HepG2 (cell line): ENCODE measurements around the gene TPX2. TPM values are rescaled to one million over a fixed set of nuclear protein-coding genes. Genes with fewer than 3 reads are reported as not detected.

Experiments used
- AHR ChIP-seq: IDR thresholded peaks from 2 replicates; pipeline ENCODE4 v1.6.1; 2018; ENCODE audit warnings: missing genetic modification reagents, missing compliant biosample characterization
- FOXP1 ChIP-seq, 2 experiments: fragments of 450-650 bp in 1 of 2; IDR thresholded peaks; 2 replicates each; pipeline ENCODE4 v1.6.1; 2017 to 2018; ENCODE audit warnings: antibody characterized with exemption in 1 of 2
- HBP1 ChIP-seq: IDR thresholded peaks from 2 replicates; pipeline ENCODE4 v1.6.1; 2016; ENCODE audit warnings: low read depth, control low read depth
- HNF1A ChIP-seq, 2 experiments: sonication (generic) in 1 of 2; formaldehyde crosslinking in 1 of 2; IDR thresholded peaks; 2 replicates each; pipeline versions ENCODE4 v1.4.0 to v1.6.1; 2016 to 2020; ENCODE audit warnings: borderline replicate concordance in 1 of 2, low read depth in 1 of 2, mild to moderate bottlenecking in 1 of 2, missing genetic modification reagents in 1 of 2
- JDP2 ChIP-seq: sonication (generic); formaldehyde crosslinking; IDR thresholded peaks from 2 replicates; pipeline ENCODE4 v1.8.1; 2022; ENCODE audit warnings: missing genetic modification reagents, borderline replicate concordance
- NFIB ChIP-seq: sonication (generic); formaldehyde crosslinking; IDR thresholded peaks from 2 replicates; pipeline ENCODE4 v1.9.0; 2021; ENCODE audit warnings: missing genetic modification reagents, mild to moderate bottlenecking, borderline replicate concordance
- NR2F6 ChIP-seq, 2 experiments: IDR thresholded peaks; 2 replicates each; pipeline ENCODE4 v1.6.1; 2016; ENCODE audit warnings: antibody characterized with exemption in 1 of 2, mild to moderate bottlenecking in 1 of 2
- PATZ1 ChIP-seq: sonication (generic); formaldehyde crosslinking; IDR thresholded peaks from 2 replicates; pipeline ENCODE4 v1.4.0; 2020; ENCODE audit warnings: missing genetic modification reagents
- PLRG1 ChIP-seq: fragments of 450-650 bp; conservative IDR thresholded peaks from 2 replicates; pipeline ENCODE4 v1.6.1; 2016
- SIN3B ChIP-seq: fragments of 150-350 bp; IDR thresholded peaks from 2 replicates; pipeline ENCODE4 v1.6.1; 2014; ENCODE audit warnings: low read length
- SNAPC2 ChIP-seq: sonication (generic); formaldehyde crosslinking; IDR thresholded peaks from 2 replicates; pipeline ENCODE4 v1.8.1; 2022; ENCODE audit warnings: mild to moderate bottlenecking, missing genetic modification reagents
- THAP11 ChIP-seq: IDR thresholded peaks from 2 replicates; pipeline ENCODE4 v1.6.1; 2016; ENCODE audit warnings: missing biosample characterization, missing genetic modification reagents
- ZKSCAN1 ChIP-seq: fragments of 150-350 bp; IDR thresholded peaks from 2 replicates; pipeline ENCODE4 v1.6.1; 2014; ENCODE audit warnings: low read length
- ZNF205 ChIP-seq: IDR thresholded peaks from 2 replicates; pipeline ENCODE4 v1.6.1; 2018; ENCODE audit warnings: missing biosample characterization, missing genetic modification reagents
- ZNF572 ChIP-seq: sonication (generic); formaldehyde crosslinking; IDR thresholded peaks from 2 replicates; pipeline ENCODE4 v1.5.1; 2020; ENCODE audit warnings: mild to moderate bottlenecking, missing genetic modification reagents
- ZNF746 ChIP-seq: sonication (generic); formaldehyde crosslinking; IDR thresholded peaks from 2 replicates; pipeline ENCODE4 v1.8.0; 2022; ENCODE audit warnings: mild to moderate bottlenecking, missing genetic modification reagents
- ZSCAN29 ChIP-seq: sonication (generic); formaldehyde crosslinking; conservative IDR thresholded peaks from 2 replicates; pipeline ENCODE4 v1.4.0; 2020; ENCODE audit warnings: mild to moderate bottlenecking, missing genetic modification reagents
- polyA plus RNA-seq, 8 experiments: library from polyadenylated mRNA; depleted of rRNA in 3 of 8; stranded (reverse) in 7 of 8; unstranded in 1 of 8; fragments of >200 nt; fragmentation: Illumina TruSeq in 4 of 8; extraction: Trizol in 4 of 8; gene quantifications; 2 replicates each; pipeline versions ENCODE4 v1.2.1 to v1.2.3, GENCODE V29; 2011 to 2016; ENCODE audit warnings: low read depth in 4 of 8, missing spikeins in 1 of 8, mixed read lengths in 1 of 8; ENCODE audit not compliant: insufficient read depth in 1 of 8
- total RNA-seq, 5 experiments: library from RNA; depleted of rRNA; stranded (reverse); fragments of >200 nt; fragmentation: Illumina TruSeq; extraction: Trizol; gene quantifications; 2 replicates each; pipeline ENCODE4 v1.2.3, GENCODE V29; 2016; ENCODE audit warnings: low read depth in 1 of 5
- TF ChIP-seq, protein P1 (sequence below): sonication (generic); formaldehyde crosslinking; IDR thresholded peaks from 2 replicates; pipeline ENCODE4 v1.4.0; 2020; ENCODE audit warnings: missing genetic modification reagents; ENCODE audit errors: not compliant biosample characterization
- TF ChIP-seq, protein P2 (sequence below): sonication (generic); formaldehyde crosslinking; IDR thresholded peaks from 2 replicates; pipeline ENCODE4 v1.4.0; 2020; ENCODE audit warnings: mild to moderate bottlenecking, missing genetic modification reagents

TPX2 gene
- total and polyA plus RNA-seq, 2 of the 13 experiments (the other 11 are each of a cell fraction or from before 2014, with no cell fraction given) = 34.3 to 124 TPM

DNA sequence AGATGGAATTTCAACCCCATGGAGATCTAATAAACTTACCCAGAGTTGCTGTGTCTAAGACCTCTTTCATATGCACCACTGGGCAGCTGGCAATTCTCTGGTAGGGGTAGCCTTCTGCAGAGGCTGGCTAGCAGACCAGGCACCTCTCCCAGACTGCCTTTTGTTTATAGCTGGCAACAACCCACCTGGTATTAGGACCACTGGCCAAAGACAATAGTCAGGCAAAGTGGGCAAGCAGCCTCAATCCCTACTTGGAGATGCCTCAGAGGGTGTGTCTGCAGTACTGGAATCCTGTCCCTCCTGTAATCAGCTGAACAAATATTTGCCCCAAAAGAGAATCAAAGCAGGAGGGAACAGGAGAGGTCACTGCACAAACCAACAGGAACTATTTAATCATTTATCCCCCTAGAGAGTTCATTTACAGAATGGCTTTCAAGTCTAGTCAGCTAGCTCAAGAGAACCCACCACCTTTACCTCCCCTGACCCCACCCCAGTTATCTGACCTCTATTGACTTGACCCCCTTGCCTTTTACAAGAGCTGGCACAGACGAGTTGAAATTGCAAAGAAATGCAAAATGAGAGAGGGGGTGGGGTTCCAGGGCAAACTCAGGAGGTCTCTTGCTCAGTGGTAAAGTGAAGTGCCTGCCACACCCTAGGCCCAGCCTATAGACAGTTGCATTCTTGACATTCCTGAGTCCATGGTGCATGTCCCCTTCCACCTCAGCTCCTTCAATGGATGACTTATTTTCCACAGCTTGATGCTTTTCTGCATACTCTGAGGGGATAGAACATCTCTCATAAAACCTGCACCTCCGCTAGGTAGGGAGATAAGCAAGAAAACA lies 19.2 kb upstream of the TPX2 start (continued):
- peak; percentile 50; the same call in 1 of the 2 replicates for TF ChIP-seq ZNF205 (CRISPR knock-in tag)
- TF ChIP-seq ZSCAN29 (CRISPR knock-in tag) = peak; percentile 81
- TF ChIP-seq JDP2 = peak; percentile 92; the same call in 1 of the 2 replicates
- TF ChIP-seq NFIB (CRISPR knock-in tag) = no peak
- TF ChIP-seq, protein P1, sequence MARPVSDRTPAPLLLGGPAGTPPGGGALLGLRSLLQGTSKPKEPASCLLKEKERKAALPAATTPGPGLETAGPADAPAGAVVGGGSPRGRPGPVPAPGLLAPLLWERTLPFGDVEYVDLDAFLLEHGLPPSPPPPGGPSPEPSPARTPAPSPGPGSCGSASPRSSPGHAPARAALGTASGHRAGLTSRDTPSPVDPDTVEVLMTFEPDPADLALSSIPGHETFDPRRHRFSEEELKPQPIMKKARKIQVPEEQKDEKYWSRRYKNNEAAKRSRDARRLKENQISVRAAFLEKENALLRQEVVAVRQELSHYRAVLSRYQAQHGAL (CRISPR knock-in tag) = no peak
- no peak for TF ChIP-seq PLRG1
- no peak; the same call in 1 of the 2 replicates for TF ChIP-seq AHR (CRISPR knock-in tag)
- no peak; the same call in 1 of the 2 replicates for TF ChIP-seq ZNF572 (CRISPR knock-in tag)
- peak; percentile 91 for TF ChIP-seq PATZ1 (CRISPR knock-in tag)
- peak; percentile 71; the same call in 1 of the 2 replicates for TF ChIP-seq SNAPC2 (CRISPR knock-in tag)
- TF ChIP-seq ZNF746 (CRISPR knock-in tag) = peak; percentile 95; the same call in 1 of the 2 replicates
- peak; percentile 94 for TF ChIP-seq HNF1A (IDR thresholded peaks at IDR 0.05; ENCODE audit: low read depth)
- peak; percentile 98 for TF ChIP-seq HNF1A (CRISPR knock-in tag; IDR thresholded peaks at IDR 0.05; ENCODE audit: borderline replicate concordance)
- TF ChIP-seq HBP1 (CRISPR knock-in tag) = no peak; the same call in 1 of the 2 replicates
- TF ChIP-seq THAP11 (CRISPR knock-in tag) = peak; percentile 77
- TF ChIP-seq NR2F6 (IDR thresholded peaks at IDR 0.05) = peak; percentile 100
- peak; percentile 98 for TF ChIP-seq NR2F6 (CRISPR knock-in tag; IDR thresholded peaks at IDR 0.05)
- TF ChIP-seq FOXP1 (IDR thresholded peaks at IDR 0.05) = 0 out of 2 replicates have a peak, but pooled peaks have one; percentile 27
- TF ChIP-seq FOXP1 (CRISPR knock-in tag; IDR thresholded peaks at IDR 0.05) = peak; percentile 90
- TF ChIP-seq ZKSCAN1 = peak; percentile 8; the same call in 1 of the 2 replicates
- TF ChIP-seq SIN3B = no peak
- TF ChIP-seq, protein P2, sequence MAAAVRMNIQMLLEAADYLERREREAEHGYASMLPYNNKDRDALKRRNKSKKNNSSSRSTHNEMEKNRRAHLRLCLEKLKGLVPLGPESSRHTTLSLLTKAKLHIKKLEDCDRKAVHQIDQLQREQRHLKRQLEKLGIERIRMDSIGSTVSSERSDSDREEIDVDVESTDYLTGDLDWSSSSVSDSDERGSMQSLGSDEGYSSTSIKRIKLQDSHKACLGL = 0 out of 2 replicates have a peak, but pooled peaks have one; percentile 35
